ENCODE measurements around the gene PRKCB.

GRCh38 chr16:24163935-24164334 lies 328.2 kb downstream of the PRKCB start:
- TF ChIP-seq, protein P1, sequence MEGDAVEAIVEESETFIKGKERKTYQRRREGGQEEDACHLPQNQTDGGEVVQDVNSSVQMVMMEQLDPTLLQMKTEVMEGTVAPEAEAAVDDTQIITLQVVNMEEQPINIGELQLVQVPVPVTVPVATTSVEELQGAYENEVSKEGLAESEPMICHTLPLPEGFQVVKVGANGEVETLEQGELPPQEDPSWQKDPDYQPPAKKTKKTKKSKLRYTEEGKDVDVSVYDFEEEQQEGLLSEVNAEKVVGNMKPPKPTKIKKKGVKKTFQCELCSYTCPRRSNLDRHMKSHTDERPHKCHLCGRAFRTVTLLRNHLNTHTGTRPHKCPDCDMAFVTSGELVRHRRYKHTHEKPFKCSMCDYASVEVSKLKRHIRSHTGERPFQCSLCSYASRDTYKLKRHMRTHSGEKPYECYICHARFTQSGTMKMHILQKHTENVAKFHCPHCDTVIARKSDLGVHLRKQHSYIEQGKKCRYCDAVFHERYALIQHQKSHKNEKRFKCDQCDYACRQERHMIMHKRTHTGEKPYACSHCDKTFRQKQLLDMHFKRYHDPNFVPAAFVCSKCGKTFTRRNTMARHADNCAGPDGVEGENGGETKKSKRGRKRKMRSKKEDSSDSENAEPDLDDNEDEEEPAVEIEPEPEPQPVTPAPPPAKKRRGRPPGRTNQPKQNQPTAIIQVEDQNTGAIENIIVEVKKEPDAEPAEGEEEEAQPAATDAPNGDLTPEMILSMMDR (conservative IDR thresholded peaks at IDR 0.05; ENCODE audit: low read depth, low read length) = no peak
- TF ChIP-seq EZH2 (IDR thresholded peaks at IDR 0.05; ENCODE audit: low read length, unreplicated experiment) = no peak

Measured in PC-3 (cell line).